Measurements from ENCODE around the gene KDM6A. TPM values are rescaled to one million over a fixed set of nuclear protein-coding genes. Genes with fewer than 3 reads are reported as not detected.

The KDM6A gene
- total RNA-seq, 1 experiment from 2014 or later = 45.0 TPM

DNA sequence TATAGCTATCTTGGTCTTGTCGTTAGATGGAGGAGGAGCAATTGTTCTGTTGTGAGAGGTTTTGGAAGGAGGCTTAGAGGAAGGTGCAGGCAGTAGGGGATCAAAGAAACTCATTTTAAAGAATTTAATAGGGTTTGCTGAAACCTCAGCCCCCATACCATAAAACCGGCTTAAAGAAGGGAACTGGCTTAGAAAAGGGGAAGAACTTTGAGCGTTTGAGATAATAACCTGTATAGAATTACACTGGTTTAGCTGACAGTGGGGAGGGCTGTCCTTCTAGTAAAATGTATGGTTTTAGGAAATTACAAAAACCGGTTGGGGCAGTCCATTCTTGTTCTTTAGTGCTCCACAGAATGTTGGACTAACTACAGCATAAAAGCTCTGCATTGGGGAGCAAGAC, 128.1 kb downstream of the KDM6A start:
- Mint-ChIP-seq H3K4me3 (peak overlapping the region; percentile 20), H3K27ac (peak overlapping the region; percentile 79; the same call in 1 of the 2 replicates), H3K36me3 (peaks cover 14% of the 10 kb centered on the region), H3K27me3 (ENCODE audit: low read depth) (no peaks in the 10 kb centered on the region), H3K4me1 (peaks cover 74% of the 10 kb centered on the region), H3K9me3 (peaks cover 9% of the 10 kb centered on the region; the same call in 1 of the 2 replicates)
- DNase-seq (ENCODE audit: low spot score) = no peak
- TF ChIP-seq SOX15 (CRISPR knock-in tag; IDR thresholded peaks at IDR 0.05) (no peak), ESRRA (CRISPR knock-in tag; IDR thresholded peaks at IDR 0.05; ENCODE audit: borderline replicate concordance) (no peak), ZNF219 (CRISPR knock-in tag; IDR thresholded peaks at IDR 0.05; ENCODE audit: borderline replicate concordance) (no peak), SMAD3 (CRISPR knock-in tag; IDR thresholded peaks at IDR 0.05; ENCODE audit: borderline replicate concordance) (no peak)
- TF ChIP-seq, protein P1, sequence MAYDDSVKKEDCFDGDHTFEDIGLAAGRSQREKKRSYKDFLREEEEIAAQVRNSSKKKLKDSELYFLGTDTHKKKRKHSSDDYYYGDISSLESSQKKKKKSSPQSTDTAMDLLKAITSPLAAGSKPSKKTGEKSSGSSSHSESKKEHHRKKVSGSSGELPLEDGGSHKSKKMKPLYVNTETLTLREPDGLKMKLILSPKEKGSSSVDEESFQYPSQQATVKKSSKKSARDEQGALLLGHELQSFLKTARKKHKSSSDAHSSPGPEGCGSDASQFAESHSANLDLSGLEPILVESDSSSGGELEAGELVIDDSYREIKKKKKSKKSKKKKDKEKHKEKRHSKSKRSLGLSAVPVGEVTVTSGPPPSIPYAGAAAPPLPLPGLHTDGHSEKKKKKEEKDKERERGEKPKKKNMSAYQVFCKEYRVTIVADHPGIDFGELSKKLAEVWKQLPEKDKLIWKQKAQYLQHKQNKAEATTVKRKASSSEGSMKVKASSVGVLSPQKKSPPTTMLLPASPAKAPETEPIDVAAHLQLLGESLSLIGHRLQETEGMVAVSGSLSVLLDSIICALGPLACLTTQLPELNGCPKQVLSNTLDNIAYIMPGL (CRISPR knock-in tag; IDR thresholded peaks at IDR 0.05) = no peak
- TF ChIP-seq, protein P2, sequence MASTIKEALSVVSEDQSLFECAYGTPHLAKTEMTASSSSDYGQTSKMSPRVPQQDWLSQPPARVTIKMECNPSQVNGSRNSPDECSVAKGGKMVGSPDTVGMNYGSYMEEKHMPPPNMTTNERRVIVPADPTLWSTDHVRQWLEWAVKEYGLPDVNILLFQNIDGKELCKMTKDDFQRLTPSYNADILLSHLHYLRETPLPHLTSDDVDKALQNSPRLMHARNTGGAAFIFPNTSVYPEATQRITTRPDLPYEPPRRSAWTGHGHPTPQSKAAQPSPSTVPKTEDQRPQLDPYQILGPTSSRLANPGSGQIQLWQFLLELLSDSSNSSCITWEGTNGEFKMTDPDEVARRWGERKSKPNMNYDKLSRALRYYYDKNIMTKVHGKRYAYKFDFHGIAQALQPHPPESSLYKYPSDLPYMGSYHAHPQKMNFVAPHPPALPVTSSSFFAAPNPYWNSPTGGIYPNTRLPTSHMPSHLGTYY (CRISPR knock-in tag; IDR thresholded peaks at IDR 0.05) = no peak
- TF ChIP-seq, protein P3, sequence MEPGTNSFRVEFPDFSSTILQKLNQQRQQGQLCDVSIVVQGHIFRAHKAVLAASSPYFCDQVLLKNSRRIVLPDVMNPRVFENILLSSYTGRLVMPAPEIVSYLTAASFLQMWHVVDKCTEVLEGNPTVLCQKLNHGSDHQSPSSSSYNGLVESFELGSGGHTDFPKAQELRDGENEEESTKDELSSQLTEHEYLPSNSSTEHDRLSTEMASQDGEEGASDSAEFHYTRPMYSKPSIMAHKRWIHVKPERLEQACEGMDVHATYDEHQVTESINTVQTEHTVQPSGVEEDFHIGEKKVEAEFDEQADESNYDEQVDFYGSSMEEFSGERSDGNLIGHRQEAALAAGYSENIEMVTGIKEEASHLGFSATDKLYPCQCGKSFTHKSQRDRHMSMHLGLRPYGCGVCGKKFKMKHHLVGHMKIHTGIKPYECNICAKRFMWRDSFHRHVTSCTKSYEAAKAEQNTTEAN (CRISPR knock-in tag; IDR thresholded peaks at IDR 0.05) = no peak
- TF ChIP-seq, protein P4, sequence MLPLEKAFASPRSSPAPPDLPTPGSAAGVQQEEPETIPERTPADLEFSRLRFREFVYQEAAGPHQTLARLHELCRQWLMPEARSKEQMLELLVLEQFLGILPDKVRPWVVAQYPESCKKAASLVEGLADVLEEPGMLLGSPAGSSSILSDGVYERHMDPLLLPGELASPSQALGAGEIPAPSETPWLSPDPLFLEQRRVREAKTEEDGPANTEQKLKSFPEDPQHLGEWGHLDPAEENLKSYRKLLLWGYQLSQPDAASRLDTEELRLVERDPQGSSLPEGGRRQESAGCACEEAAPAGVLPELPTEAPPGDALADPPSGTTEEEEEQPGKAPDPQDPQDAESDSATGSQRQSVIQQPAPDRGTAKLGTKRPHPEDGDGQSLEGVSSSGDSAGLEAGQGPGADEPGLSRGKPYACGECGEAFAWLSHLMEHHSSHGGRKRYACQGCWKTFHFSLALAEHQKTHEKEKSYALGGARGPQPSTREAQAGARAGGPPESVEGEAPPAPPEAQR (CRISPR knock-in tag; IDR thresholded peaks at IDR 0.05) = no peak
- TF ChIP-seq, protein P5, sequence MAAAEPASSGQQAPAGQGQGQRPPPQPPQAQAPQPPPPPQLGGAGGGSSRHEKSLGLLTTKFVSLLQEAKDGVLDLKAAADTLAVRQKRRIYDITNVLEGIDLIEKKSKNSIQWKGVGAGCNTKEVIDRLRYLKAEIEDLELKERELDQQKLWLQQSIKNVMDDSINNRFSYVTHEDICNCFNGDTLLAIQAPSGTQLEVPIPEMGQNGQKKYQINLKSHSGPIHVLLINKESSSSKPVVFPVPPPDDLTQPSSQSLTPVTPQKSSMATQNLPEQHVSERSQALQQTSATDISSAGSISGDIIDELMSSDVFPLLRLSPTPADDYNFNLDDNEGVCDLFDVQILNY (CRISPR knock-in tag; IDR thresholded peaks at IDR 0.05) = no peak
- TF ChIP-seq, protein P6, sequence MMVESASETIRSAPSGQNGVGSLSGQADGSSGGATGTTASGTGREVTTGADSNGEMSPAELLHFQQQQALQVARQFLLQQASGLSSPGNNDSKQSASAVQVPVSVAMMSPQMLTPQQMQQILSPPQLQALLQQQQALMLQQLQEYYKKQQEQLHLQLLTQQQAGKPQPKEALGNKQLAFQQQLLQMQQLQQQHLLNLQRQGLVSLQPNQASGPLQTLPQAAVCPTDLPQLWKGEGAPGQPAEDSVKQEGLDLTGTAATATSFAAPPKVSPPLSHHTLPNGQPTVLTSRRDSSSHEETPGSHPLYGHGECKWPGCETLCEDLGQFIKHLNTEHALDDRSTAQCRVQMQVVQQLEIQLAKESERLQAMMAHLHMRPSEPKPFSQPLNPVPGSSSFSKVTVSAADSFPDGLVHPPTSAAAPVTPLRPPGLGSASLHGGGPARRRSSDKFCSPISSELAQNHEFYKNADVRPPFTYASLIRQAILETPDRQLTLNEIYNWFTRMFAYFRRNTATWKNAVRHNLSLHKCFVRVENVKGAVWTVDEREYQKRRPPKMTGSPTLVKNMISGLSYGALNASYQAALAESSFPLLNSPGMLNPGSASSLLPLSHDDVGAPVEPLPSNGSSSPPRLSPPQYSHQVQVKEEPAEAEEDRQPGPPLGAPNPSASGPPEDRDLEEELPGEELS (CRISPR knock-in tag; IDR thresholded peaks at IDR 0.05) = no peak
- TF ChIP-seq, protein P7, sequence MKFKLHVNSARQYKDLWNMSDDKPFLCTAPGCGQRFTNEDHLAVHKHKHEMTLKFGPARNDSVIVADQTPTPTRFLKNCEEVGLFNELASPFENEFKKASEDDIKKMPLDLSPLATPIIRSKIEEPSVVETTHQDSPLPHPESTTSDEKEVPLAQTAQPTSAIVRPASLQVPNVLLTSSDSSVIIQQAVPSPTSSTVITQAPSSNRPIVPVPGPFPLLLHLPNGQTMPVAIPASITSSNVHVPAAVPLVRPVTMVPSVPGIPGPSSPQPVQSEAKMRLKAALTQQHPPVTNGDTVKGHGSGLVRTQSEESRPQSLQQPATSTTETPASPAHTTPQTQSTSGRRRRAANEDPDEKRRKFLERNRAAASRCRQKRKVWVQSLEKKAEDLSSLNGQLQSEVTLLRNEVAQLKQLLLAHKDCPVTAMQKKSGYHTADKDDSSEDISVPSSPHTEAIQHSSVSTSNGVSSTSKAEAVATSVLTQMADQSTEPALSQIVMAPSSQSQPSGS (CRISPR knock-in tag; IDR thresholded peaks at IDR 0.05; ENCODE audit: borderline replicate concordance, low read depth) = no peak
- ATAC-seq = no peak
- CTCF ChIA-PET = no interaction called here
- POLR2A ChIA-PET = no interaction called here

DNA sequence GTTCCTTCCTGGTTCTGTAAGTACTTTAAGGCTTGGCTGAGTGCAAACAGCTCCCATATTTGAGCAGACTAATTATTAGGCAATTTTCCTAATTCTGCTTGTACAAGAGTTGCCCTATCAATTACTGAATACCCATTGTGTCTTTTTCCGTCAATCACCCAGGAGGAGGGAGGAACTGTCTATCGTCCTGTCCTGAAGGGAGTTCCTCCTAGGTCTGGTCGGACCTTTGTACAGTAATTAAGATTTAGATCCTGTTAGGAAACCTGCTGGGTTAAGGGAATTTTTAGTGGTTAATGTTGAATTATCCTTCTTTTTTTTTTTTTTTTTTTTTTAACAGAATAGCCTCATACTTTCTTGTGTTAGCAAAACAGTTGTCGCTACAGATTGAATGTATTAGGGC, 130.1 kb downstream of the KDM6A start:
- peaks cover 14% of the 10 kb centered on the region for H3K9me3 Mint-ChIP-seq
- H3K27me3 Mint-ChIP-seq (ENCODE audit: low read depth) = no peaks in the 10 kb centered on the region
- DNase-seq (ENCODE audit: low spot score) (no peak), ATAC-seq (no peak)
- peaks cover 66% of the 10 kb centered on the region for H3K4me1 Mint-ChIP-seq
- CTCF ChIA-PET = no interaction called here
- H3K4me3 Mint-ChIP-seq = no peak overlapping the region
- H3K27ac Mint-ChIP-seq = no peak overlapping the region
- POLR2A ChIA-PET = no interaction called here
- TF ChIP-seq, protein P8, sequence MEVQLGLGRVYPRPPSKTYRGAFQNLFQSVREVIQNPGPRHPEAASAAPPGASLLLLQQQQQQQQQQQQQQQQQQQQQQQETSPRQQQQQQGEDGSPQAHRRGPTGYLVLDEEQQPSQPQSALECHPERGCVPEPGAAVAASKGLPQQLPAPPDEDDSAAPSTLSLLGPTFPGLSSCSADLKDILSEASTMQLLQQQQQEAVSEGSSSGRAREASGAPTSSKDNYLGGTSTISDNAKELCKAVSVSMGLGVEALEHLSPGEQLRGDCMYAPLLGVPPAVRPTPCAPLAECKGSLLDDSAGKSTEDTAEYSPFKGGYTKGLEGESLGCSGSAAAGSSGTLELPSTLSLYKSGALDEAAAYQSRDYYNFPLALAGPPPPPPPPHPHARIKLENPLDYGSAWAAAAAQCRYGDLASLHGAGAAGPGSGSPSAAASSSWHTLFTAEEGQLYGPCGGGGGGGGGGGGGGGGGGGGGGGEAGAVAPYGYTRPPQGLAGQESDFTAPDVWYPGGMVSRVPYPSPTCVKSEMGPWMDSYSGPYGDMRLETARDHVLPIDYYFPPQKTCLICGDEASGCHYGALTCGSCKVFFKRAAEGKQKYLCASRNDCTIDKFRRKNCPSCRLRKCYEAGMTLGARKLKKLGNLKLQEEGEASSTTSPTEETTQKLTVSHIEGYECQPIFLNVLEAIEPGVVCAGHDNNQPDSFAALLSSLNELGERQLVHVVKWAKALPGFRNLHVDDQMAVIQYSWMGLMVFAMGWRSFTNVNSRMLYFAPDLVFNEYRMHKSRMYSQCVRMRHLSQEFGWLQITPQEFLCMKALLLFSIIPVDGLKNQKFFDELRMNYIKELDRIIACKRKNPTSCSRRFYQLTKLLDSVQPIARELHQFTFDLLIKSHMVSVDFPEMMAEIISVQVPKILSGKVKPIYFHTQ (CRISPR knock-in tag; IDR thresholded peaks at IDR 0.05) = no peak
- no peak for TF ChIP-seq ZBTB21 (CRISPR knock-in tag; IDR thresholded peaks at IDR 0.05; ENCODE audit: borderline replicate concordance)
- TF ChIP-seq, protein P9, sequence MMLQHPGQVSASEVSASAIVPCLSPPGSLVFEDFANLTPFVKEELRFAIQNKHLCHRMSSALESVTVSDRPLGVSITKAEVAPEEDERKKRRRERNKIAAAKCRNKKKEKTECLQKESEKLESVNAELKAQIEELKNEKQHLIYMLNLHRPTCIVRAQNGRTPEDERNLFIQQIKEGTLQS (CRISPR knock-in tag; conservative IDR thresholded peaks at IDR 0.05) = no peak
- H3K36me3 Mint-ChIP-seq = peaks cover 23% of the 10 kb centered on the region

Data from WTC11 (cell line).